Measurements from ENCODE around the gene MCMBP.

- TF ChIP-seq, protein P1, sequence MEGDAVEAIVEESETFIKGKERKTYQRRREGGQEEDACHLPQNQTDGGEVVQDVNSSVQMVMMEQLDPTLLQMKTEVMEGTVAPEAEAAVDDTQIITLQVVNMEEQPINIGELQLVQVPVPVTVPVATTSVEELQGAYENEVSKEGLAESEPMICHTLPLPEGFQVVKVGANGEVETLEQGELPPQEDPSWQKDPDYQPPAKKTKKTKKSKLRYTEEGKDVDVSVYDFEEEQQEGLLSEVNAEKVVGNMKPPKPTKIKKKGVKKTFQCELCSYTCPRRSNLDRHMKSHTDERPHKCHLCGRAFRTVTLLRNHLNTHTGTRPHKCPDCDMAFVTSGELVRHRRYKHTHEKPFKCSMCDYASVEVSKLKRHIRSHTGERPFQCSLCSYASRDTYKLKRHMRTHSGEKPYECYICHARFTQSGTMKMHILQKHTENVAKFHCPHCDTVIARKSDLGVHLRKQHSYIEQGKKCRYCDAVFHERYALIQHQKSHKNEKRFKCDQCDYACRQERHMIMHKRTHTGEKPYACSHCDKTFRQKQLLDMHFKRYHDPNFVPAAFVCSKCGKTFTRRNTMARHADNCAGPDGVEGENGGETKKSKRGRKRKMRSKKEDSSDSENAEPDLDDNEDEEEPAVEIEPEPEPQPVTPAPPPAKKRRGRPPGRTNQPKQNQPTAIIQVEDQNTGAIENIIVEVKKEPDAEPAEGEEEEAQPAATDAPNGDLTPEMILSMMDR (IDR thresholded peaks at IDR 0.05): no peak
- no peak for TF ChIP-seq POLR2A (IDR thresholded peaks at IDR 0.05)
Observed at GRCh38 chr10:119871881-119872609, 598 bp downstream of the MCMBP start.
